Breast epithelium (tissue), 4 donors: Measurements from ENCODE around the gene RFX4. TPM values are rescaled to one million over a fixed set of nuclear protein-coding genes. Genes with fewer than 3 reads are reported as not detected.

Experiments used
- DNase-seq, 2 donors: peaks; one replicate each; pipeline ENCODE4 v3.0.0-alpha.2; 2019; ENCODE audit warnings: low spot score in 2 of 2
- H3K27ac ChIP-seq, 2 donors: fragments of 200-600 bp; sonication (generic) in 1 of 2; one replicate each; pipeline ENCODE4 v1.5.1; 2016 to 2019; ENCODE audit warnings: mild to moderate bottlenecking in 1 of 2
- H3K27me3 ChIP-seq, 2 donors: fragments of 200-600 bp; sonication (generic) in 1 of 2; one replicate each; pipeline versions ENCODE4 v1.5.1 to v1.6.0; 2017 to 2019; ENCODE audit warnings: control low read depth in 1 of 2, mild to moderate bottlenecking in 1 of 2
- H3K36me3 ChIP-seq: fragments of 200-600 bp; one replicate; pipeline ENCODE4 v1.5.1; 2019
- H3K4me1 ChIP-seq, 2 donors: fragments of 200-600 bp; sonication (generic); one replicate each; pipeline ENCODE4 v1.5.1; 2016 to 2019; ENCODE audit warnings: control low read depth in 1 of 2
- H3K4me3 ChIP-seq, 3 donors: fragments of 200-600 bp; sonication (generic); 1 replicate in 2 of 3; 2 replicates in 1 of 3; pipeline ENCODE4 v1.5.1; 2016 to 2019; ENCODE audit warnings: mild to moderate bottlenecking in 3 of 3, moderate library complexity in 2 of 3
- H3K9me3 ChIP-seq, 2 donors: fragments of 200-600 bp; sonication (generic) in 1 of 2; one replicate each; pipeline ENCODE4 v1.5.1; 2016 to 2019; ENCODE audit warnings: control low read depth in 1 of 2
- CTCF ChIP-seq, 3 donors: fragments of 450-650 bp; IDR thresholded peaks; one replicate each; pipeline ENCODE4 v1.5.1; 2016 to 2017; ENCODE audit warnings: antibody characterized with exemption in 3 of 3, mild to moderate bottlenecking in 3 of 3, moderate library complexity in 3 of 3
- POLR2A ChIP-seq: fragments of 450-650 bp; IDR thresholded peaks from one replicate; pipeline ENCODE4 v1.6.1; 2016; ENCODE audit warnings: antibody characterized with exemption, mild to moderate bottlenecking, moderate library complexity
- POLR2AphosphoS5 ChIP-seq, 3 donors: sonication (generic); formaldehyde crosslinking; IDR thresholded peaks; one replicate each; pipeline ENCODE4 v1.6.1; 2017; ENCODE audit warnings: antibody characterized with exemption in 3 of 3
- intact Hi-C: fragments of 100-400 bp; cut with DNase I; formaldehyde crosslinking; loops from one replicate; pipeline ENCODE4 v1.15.1; 2023; ENCODE audit warnings: low total_unique reads
- total RNA-seq, 3 donors: library from RNA; depleted of rRNA; stranded (reverse); fragments of >200 nt; gene quantifications; one replicate each; pipeline ENCODE4 v1.1.0, GENCODE V29; 2016

The RFX4 gene
- total RNA-seq, 3 donors from 2014 or later: 0.64 TPM; not detected in 2

- Histone ChIP-seq H3K27ac (no peak overlapping the region), H3K4me3 (no peak overlapping the region), H3K36me3 (no peaks in the 10 kb centered on the region), H3K27me3 (peaks cover 0 to 52% of the 10 kb centered on the region in 2 donors), H3K9me3 (no peaks in the 10 kb centered on the region), H3K4me1 (no peaks in the 10 kb centered on the region)
- intact Hi-C loops: no loop called here
- no peak for TF ChIP-seq POLR2AphosphoS5 (IDR thresholded peaks at IDR 0.05)
- TF ChIP-seq POLR2A: no peak
- no peak for TF ChIP-seq CTCF (IDR thresholded peaks at IDR 0.05)
- no peak for DNase-seq
Measured at GRCh38 chr12:106590601-106591000, 7.8 kb downstream of the RFX4 start.

- Histone ChIP-seq H3K27me3 (peaks cover 0 to 22% of the 10 kb centered on the region in 2 donors), H3K4me3 (no peak overlapping the region), H3K9me3 (no peaks in the 10 kb centered on the region), H3K4me1 (no peaks in the 10 kb centered on the region), H3K36me3 (no peaks in the 10 kb centered on the region), H3K27ac (no peak overlapping the region)
- intact Hi-C loops: no loop called here
- DNase-seq: no peak
- TF ChIP-seq POLR2A: no peak
- TF ChIP-seq POLR2AphosphoS5 (IDR thresholded peaks at IDR 0.05): no peak
- no peak for TF ChIP-seq CTCF (IDR thresholded peaks at IDR 0.05)
Measured at GRCh38 chr12:106594447-106594846, 11.6 kb downstream of the RFX4 start.

- Histone ChIP-seq H3K4me1 (no peaks in the 10 kb centered on the region), H3K36me3 (no peaks in the 10 kb centered on the region), H3K27ac (no peak overlapping the region), H3K4me3 (no peak overlapping the region), H3K9me3 (no peaks in the 10 kb centered on the region), H3K27me3 (peaks cover 0 to 19% of the 10 kb centered on the region in 2 donors)
- no peak for DNase-seq
- intact Hi-C loops: no loop called here
- TF ChIP-seq CTCF (IDR thresholded peaks at IDR 0.05) (no peak), POLR2AphosphoS5 (IDR thresholded peaks at IDR 0.05) (no peak), POLR2A (no peak)
Measured at GRCh38 chr12:106595268-106595667, 12.5 kb downstream of the RFX4 start.

GRCh38 chr12:106598003-106598402, 15.2 kb downstream of the RFX4 start:
- H3K4me1 ChIP-seq: no peaks in the 10 kb centered on the region
- peaks cover 0 to 11% of the 10 kb centered on the region in 2 donors for H3K27me3 ChIP-seq
- no peaks in the 10 kb centered on the region for H3K9me3 ChIP-seq
- intact Hi-C loops: no loop called here
- no peak overlapping the region for H3K4me3 ChIP-seq
- H3K36me3 ChIP-seq: no peaks in the 10 kb centered on the region
- no peak overlapping the region for H3K27ac ChIP-seq
- no peak for DNase-seq
- TF ChIP-seq CTCF (IDR thresholded peaks at IDR 0.05) (no peak), POLR2AphosphoS5 (IDR thresholded peaks at IDR 0.05) (no peak), POLR2A (no peak)

GRCh38 chr12:106599302-106599701, 16.5 kb downstream of the RFX4 start:
- Histone ChIP-seq H3K4me3 (no peak overlapping the region), H3K36me3 (no peaks in the 10 kb centered on the region), H3K4me1 (no peaks in the 10 kb centered on the region), H3K27ac (no peak overlapping the region), H3K9me3 (no peaks in the 10 kb centered on the region), H3K27me3 (peaks cover 0 to 8% of the 10 kb centered on the region in 2 donors)
- no peak for DNase-seq
- TF ChIP-seq CTCF (IDR thresholded peaks at IDR 0.05) (no peak), POLR2A (no peak), POLR2AphosphoS5 (IDR thresholded peaks at IDR 0.05) (no peak)
- intact Hi-C loops: no loop called here
